ENCODE data around the gene PPIL1. TPM values are rescaled to one million over a fixed set of nuclear protein-coding genes. Genes with fewer than 3 reads are reported as not detected.

Gene PPIL1
- total RNA-seq, 4 donors from 2014 or later = 2.2 to 9.3 (median 7.3) TPM

- TF ChIP-seq POLR2A (IDR thresholded peaks at IDR 0.05) (no peak), CTCF (IDR thresholded peaks at IDR 0.05) (no peak)
- 92 to 95% methylated on average over 5 of the region's 5 CpGs for WGBS, 2 donors
- H3K4me3 ChIP-seq (ENCODE audit: low read depth, poor library complexity, severe bottlenecking) = no peak overlapping the region
- intact Hi-C loops (cut with DNase I; ENCODE audit: low total_unique reads) = no loop called here
- DNase-seq (ENCODE audit: low spot score in 2 of 2) = no peak
These were observed 66.0 kb downstream of the PPIL1 start for GRCh38 chr6:36808634-36809033.

- no peak for DNase-seq (ENCODE audit: low spot score in 2 of 2)
- H3K4me3 ChIP-seq (ENCODE audit: low read depth, poor library complexity, severe bottlenecking) = no peak overlapping the region
- TF ChIP-seq CTCF (IDR thresholded peaks at IDR 0.05) = no peak
- TF ChIP-seq POLR2A (IDR thresholded peaks at IDR 0.05) = no peak
- WGBS, 2 donors = 96 to 97% methylated on average over 7 of the region's 7 CpGs
- intact Hi-C loops (cut with DNase I; ENCODE audit: low total_unique reads) = no loop called here
These were observed 66.9 kb downstream of the PPIL1 start for GRCh38 chr6:36807750-36808149.

GRCh38 chr6:36807143-36807542 lies 67.5 kb downstream of the PPIL1 start:
- H3K4me3 ChIP-seq (ENCODE audit: low read depth, poor library complexity, severe bottlenecking) = no peak overlapping the region
- WGBS, 2 donors = 74 to 84% methylated on average over 5 of the region's 5 CpGs
- TF ChIP-seq CTCF (IDR thresholded peaks at IDR 0.05) (no peak), POLR2A (IDR thresholded peaks at IDR 0.05) (no peak)
- intact Hi-C loops (cut with DNase I; ENCODE audit: low total_unique reads) = no loop called here
- no peak for DNase-seq (ENCODE audit: low spot score in 2 of 2)

- 91 to 99% methylated on average over 6 to 8 of the region's 8 CpGs for WGBS, 2 donors
- intact Hi-C loops (cut with DNase I; ENCODE audit: low total_unique reads) = no loop called here
- H3K4me3 ChIP-seq (ENCODE audit: low read depth, poor library complexity, severe bottlenecking) = no peak overlapping the region
- no peak for DNase-seq (ENCODE audit: low spot score in 2 of 2)
- no peak for TF ChIP-seq CTCF (IDR thresholded peaks at IDR 0.05)
- no peak for TF ChIP-seq POLR2A (IDR thresholded peaks at IDR 0.05)
These were observed 68.7 kb downstream of the PPIL1 start for GRCh38 chr6:36805917-36806316.

GRCh38 chr6:36805096-36805797 lies 69.4 kb downstream of the PPIL1 start:
- TF ChIP-seq CTCF (IDR thresholded peaks at IDR 0.05) = no peak
- no peak for TF ChIP-seq POLR2A (IDR thresholded peaks at IDR 0.05)
- intact Hi-C loops (cut with DNase I; ENCODE audit: low total_unique reads) = no loop called here
- 56 to 63% methylated on average over 7 of the region's 7 CpGs for WGBS, 2 donors
- no peak for DNase-seq (ENCODE audit: low spot score in 2 of 2)
- no peak overlapping the region for H3K4me3 ChIP-seq (ENCODE audit: low read depth, poor library complexity, severe bottlenecking)

Other genes with a start within 250 kb of the PPIL1 start
- 100 to 1,000 TPM; 143 to 200 (median 181) TPM for gene CDKN1A, start 196.1 kb downstream of the PPIL1 start, total RNA-seq
- under 1 TPM; 0.10 to 0.65 (median 0.26) TPM for gene RAB44, start 177.0 kb downstream of the PPIL1 start, total RNA-seq
- gene CPNE5, start 35.4 kb downstream of the PPIL1 start, total RNA-seq = 1 to 10 TPM in 1 of 4 donors, under 1 TPM in 2, not detected in 1; 0.23 to 1.1 (median 0.81) TPM
- 10 to 100 TPM; 27.5 to 47.4 (median 30.5) TPM for gene C6orf89, start 11.1 kb upstream of the PPIL1 start, total RNA-seq
- 10 to 100 TPM in 1 of 4 donors, 1 to 10 TPM in 3; 2.1 to 18.5 (median 2.7) TPM for gene PI16, start 79.9 kb upstream of the PPIL1 start, total RNA-seq
- 100 to 1,000 TPM; 166 to 219 (median 188) TPM for gene MTCH1, start 111.4 kb upstream of the PPIL1 start, total RNA-seq
- gene FGD2, start 130.9 kb upstream of the PPIL1 start, total RNA-seq = 1 to 10 TPM; 2.7 to 9.2 (median 5.2) TPM

Data from lower leg skin (tissue), 4 donors.